Heart left ventricle (tissue), 13 donors: Measurements from ENCODE around the gene PHEX.

Source experiments
- CTCF ChIP-seq, 12 donors: fragments of 200-600 bp; sonication (generic) in 4 of 12; IDR thresholded peaks; one replicate each; pipeline versions ENCODE4 v1.5.0 to v1.8.0; 2018 to 2022; ENCODE audit warnings: antibody characterized with exemption in 12 of 12, mild to moderate bottlenecking in 5 of 12
- POLR2A ChIP-seq, 2 donors: fragments of 450-650 bp; IDR thresholded peaks; one replicate each; pipeline ENCODE4 v1.6.1; 2017; ENCODE audit warnings: antibody characterized with exemption in 2 of 2, mild to moderate bottlenecking in 2 of 2, moderate library complexity in 2 of 2
- donor health status: ischemic (EF 13 %, LVEDD 7.1; RV severe dilation, severe dysfunction).
- donor health status: DM: no; HTN: yes; CAD: no.
- donor health status: DM: no; HTN: no; CAD: no.
- donor health status: ischemic (EF 25% LVEDD 6.9; RV normal size, moderate dysfunction).
- donor health status: ischemic (EF 25% LVEDD 5.7; RV mildly dilated, moderate dysfunction).
- donor health status: ischemic (EF 35%, LVEDD 5.7; RV mildly dilated, moderate dysfunction).
- donor health status: nonischemic (EF 11% LVEDD 7.7; RV severe dilation, severe dysfunction).
- donor health status: DM: yes; HTN: yes; CAD: no.
- donor health status: PGD.
- donor health status: ischemic (EF 29% LVEDD 5.4; RV normal size, mild dysfunction).
- donor health status: nonischemic (EF 23%, LVEDD 6.1; RV moderate dilation, normal function).

GRCh38 chrX:21991504-21991903, 40.6 kb upstream of the PHEX start:
- TF ChIP-seq CTCF (IDR thresholded peaks at IDR 0.05) (no peak), POLR2A (IDR thresholded peaks at IDR 0.05) (no peak)
